B cell (primary cell): ENCODE measurements around the gene PPP2R5D.

Source experiments
- CTCF ChIP-seq: fragments of 200-600 bp; IDR thresholded peaks from one replicate; pipeline ENCODE4 v1.8.0; 2022; ENCODE audit warnings: antibody characterized with exemption, mild to moderate bottlenecking
- EZH2 ChIP-seq: IDR thresholded peaks from 2 replicates; pipeline ENCODE4 v1.6.1; 2012; ENCODE audit warnings: borderline replicate concordance, low read depth, mild to moderate bottlenecking, moderate library complexity, low read length; ENCODE audit not compliant: insufficient read depth, poor library complexity, severe bottlenecking

GRCh38 chr6:43052842-43053544, 68.6 kb downstream of the PPP2R5D start:
- TF ChIP-seq CTCF (no peak), EZH2 (no peak)
